ENCODE data around the gene CCM2.

DNA sequence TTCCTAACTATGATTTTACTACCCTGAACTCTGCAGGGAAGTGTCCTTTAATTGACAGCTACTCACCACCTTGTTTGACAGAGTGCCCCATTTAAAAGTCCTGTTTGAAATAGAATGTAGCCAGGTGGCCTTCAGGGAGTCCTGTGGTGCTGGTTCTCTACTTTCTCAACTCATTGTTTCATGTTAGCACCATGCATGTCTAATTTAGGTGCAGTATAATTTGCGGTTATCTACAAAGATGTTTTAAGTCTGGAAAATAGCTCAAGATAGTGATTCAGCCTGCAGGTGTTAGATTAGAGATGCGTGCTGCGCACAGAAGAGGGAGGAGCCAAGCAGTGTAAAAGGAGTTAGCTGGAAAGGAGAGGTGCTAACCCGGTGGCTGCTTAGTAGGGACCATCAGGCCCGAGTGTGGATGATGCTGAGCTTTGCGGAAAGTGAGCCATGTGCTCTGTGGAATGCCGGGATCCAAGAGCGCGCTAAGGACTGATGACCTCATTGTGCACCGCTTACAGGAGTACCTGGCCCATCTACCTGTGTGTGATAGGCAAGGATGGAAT lies 1.2 kb downstream of the CCM2 start:
- TF ChIP-seq, protein P1, sequence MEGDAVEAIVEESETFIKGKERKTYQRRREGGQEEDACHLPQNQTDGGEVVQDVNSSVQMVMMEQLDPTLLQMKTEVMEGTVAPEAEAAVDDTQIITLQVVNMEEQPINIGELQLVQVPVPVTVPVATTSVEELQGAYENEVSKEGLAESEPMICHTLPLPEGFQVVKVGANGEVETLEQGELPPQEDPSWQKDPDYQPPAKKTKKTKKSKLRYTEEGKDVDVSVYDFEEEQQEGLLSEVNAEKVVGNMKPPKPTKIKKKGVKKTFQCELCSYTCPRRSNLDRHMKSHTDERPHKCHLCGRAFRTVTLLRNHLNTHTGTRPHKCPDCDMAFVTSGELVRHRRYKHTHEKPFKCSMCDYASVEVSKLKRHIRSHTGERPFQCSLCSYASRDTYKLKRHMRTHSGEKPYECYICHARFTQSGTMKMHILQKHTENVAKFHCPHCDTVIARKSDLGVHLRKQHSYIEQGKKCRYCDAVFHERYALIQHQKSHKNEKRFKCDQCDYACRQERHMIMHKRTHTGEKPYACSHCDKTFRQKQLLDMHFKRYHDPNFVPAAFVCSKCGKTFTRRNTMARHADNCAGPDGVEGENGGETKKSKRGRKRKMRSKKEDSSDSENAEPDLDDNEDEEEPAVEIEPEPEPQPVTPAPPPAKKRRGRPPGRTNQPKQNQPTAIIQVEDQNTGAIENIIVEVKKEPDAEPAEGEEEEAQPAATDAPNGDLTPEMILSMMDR (IDR thresholded peaks at IDR 0.05) = no peak
- TF ChIP-seq POLR2A (IDR thresholded peaks at IDR 0.05) = no peak
